Hematopoietic multipotent progenitor cell treated with erythropoietin and hydrocortisone succinate and interleukin-3 and kit ligand, for 6 days (in vitro differentiated cells): ENCODE measurements around the gene SOX6.
"Not testable (repeated sequence)": the region's sequence is repeated elsewhere in the genome, so short reads cannot be mapped to it uniquely, and the experiment has no call there.

Experiments
- DNase-seq: peaks from one replicate; pipeline ENCODE4 v3.0.0-alpha.2; 2015

The SOX6 gene

GRCh38 chr11:16182553-16182952 lies 173.8 kb downstream of the SOX6 start:
- DNase-seq, result no peak

GRCh38 chr11:16180868-16181267 lies 175.5 kb downstream of the SOX6 start:
- DNase-seq, result no peak

- no peak for DNase-seq
Measured at GRCh38 chr11:16179676-16180075, 176.7 kb downstream of the SOX6 start.

DNA sequence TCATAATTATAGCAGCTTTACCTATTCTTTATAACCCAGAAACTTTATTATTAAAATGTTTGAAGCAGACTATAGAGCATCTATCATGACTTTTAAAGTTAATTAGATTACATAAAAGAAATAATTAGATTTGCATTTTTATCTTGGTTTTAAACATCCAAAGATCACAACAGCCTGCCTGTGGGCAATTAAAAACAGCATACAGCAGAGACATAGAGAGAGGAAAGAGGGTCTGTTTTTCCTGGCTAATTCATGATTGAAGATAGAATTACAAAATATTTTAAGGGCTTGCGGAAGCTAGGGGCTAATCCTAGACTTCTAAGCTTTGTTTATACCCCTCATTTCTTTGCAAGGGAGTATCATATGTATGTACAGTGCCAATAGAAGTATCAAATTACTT lies 178.1 kb downstream of the SOX6 start:
- no peak for DNase-seq

- no peak for DNase-seq
Measured at GRCh38 chr11:16177688-16178087, 178.7 kb downstream of the SOX6 start.

DNA sequence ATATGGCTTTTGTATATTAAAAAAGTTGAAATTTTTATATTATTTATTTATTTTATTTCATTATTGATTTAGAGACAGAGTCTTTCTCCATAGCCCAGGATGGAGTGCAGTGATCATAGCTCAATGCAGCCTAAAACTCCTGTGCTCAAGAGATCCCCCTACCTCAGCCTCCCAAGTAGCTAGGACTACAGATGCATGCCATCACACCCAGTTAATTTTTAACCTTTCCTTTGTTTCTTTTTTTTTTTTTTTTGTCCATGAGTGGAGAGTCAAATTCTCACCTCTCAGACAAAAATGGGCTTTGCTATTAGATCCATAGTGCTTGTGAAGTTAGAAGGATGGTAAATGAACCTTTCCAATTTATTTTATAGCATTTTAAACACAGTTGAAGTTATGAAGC lies 182.5 kb downstream of the SOX6 start:
- no peak for DNase-seq

GRCh38 chr11:16171882-16172281 lies 184.5 kb downstream of the SOX6 start:
- no peak for DNase-seq

DNA sequence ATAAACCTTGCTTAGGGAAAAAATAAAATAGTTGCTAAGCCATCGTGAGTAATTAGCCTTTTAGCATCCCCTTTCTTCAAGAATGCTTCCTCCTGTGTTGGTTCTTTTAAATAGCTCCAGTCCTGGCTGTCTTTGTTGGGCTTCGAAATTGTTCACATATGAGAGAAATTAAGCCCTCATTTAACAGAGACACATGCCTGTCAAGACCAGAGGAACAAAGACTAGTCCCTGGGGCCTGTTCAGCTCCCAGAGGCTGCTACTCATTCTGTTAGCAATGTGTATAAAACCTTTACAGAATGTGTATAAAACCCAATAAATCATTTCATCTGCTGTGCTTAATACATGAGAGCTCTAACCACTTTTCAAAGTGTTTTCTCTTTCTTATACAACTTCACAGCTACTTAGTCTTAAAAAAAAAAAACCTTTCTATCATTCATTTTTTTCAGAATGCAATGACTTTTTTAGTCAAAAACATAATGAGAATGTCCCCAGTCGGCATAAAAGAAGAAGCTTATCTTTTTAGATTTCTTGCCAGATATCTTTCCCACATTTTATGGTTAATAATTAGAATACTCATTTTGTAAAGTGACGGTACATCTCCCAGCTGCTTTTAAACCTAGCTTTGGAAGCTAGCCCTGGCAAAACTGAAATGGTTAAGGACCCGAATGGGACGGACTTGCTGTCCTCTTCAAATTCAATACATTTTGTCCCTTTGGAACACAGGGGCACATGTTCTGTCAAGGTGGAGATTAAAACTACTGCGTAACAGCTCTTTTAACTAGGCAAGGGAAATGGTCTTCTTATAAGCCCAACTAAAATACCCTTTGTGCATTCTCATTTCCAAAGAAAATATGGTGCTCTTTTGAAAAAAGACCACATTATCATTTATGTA lies 186.1 kb downstream of the SOX6 start:
- no peak for DNase-seq

- DNase-seq, result no peak
Measured at GRCh38 chr11:16169541-16169940, 186.8 kb downstream of the SOX6 start.

DNA sequence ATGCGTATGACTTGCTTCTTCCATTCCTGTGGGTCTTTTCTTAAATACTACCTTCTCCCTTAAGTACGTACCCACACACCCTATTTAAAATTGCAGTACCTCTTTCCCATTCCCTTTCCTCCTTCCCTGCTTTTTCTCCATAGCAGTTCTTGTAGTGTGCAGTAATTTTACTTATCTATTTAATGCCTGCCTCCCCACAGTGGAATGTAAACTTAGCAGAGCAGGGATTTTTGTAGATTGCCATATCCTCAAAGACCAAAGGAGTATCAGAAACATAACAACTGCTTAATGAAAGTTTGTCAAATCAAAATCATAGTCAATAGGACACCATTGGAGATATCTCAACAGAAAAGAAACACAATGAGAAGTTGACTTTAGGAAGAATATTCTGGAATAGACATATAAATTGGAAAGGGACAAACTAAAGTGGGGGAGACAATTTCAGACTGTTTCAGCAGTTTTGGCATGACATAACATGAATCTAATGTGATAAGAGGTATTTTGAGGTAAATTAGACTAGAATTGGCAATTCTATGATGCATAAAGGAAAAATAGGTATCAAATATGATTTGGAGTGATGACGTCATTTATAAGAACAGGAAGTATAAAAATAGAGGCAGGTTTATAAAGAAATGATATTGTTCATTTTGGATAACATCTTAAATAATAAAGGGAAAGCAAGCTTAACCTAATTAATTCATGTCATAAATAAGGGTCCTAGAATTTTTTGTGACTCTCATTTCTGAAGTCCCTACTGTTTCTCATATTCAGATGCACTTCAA lies 188.4 kb downstream of the SOX6 start:
- no peak for DNase-seq

DNA sequence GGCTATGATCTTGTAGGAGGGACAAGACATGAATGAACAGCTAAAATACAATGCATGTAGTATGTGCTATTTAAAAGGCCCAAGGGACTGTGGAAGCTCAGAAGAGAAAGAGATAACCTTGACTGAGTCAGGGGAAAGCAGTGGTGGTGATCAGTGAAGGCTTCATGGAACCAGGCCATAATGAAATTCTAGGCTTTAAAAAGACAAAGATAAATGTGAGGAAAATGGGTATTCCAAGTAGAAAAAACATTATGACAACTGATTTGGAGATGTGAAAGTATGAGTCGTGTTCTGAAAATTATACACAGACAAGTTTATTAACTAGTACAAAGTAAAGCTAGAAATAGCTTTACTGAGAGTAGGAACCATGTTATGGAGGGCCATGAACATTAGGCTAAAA lies 189.8 kb downstream of the SOX6 start:
- no peak for DNase-seq

DNA sequence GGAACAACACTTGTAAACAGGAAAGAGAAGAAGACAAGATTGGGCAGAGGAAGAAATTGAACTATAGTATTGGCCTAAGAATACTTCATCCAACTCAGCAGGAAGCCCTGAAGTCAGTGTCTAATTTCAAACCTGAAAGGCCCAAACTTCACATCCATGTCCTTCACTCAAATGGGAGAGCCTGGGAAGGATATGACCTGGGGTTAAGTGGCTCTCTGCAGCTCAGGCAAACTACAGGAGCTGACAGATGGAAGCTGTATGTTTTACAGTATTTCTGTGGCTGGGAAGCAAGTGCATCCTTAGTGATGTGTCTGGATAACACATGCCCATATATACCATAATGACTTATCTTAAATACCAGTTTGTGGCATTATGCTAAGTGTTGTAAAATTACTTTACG lies 196.2 kb downstream of the SOX6 start:
- no peak for DNase-seq

DNA sequence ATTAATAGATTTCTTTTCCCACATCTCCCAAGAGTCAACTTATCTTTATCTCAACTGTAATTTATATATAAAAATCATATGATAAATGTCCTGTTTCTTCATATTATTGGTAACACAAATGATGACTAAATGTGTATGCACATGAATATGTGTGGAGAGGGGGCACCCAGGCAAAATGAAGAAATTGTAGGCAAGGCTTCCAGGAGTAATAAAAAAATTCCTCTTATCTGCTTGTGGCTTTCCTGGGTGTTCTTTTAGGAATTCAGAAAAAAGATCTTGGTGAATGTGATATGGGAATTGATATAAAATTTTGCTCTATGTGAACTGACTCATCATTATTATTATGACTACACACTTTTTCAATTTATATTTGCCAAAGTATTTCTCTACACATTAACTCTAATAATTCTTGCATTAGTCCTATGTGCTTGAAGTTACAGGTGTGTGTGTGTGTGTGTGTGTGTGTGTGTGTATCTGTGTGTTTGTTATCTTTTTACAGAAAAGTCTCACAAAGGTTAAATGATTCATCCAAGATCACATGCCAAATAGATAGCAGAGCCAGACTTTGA lies 197.8 kb downstream of the SOX6 start:
- no peak for DNase-seq

GRCh38 chr11:16157327-16157726 lies 199.0 kb downstream of the SOX6 start:
- DNase-seq, result no peak

DNA sequence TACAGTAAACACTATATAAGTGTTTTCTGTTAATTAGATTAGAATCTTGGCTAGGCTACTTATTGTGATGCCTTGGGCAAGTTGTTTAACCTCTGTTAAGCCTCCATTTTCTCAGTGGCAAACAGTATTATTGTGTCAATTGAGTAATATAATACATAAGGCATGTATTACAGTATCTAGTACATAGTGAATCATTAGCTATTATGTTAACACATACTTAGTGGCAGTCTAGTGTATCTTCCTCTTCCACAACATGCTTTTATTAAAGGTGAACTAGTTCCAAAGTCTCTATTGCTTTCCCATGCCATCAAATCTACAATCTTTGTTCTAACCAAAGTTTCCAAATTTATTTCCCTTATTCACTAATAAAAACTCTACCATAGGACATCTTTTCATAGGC lies 200.9 kb downstream of the SOX6 start:
- no peak for DNase-seq

DNA sequence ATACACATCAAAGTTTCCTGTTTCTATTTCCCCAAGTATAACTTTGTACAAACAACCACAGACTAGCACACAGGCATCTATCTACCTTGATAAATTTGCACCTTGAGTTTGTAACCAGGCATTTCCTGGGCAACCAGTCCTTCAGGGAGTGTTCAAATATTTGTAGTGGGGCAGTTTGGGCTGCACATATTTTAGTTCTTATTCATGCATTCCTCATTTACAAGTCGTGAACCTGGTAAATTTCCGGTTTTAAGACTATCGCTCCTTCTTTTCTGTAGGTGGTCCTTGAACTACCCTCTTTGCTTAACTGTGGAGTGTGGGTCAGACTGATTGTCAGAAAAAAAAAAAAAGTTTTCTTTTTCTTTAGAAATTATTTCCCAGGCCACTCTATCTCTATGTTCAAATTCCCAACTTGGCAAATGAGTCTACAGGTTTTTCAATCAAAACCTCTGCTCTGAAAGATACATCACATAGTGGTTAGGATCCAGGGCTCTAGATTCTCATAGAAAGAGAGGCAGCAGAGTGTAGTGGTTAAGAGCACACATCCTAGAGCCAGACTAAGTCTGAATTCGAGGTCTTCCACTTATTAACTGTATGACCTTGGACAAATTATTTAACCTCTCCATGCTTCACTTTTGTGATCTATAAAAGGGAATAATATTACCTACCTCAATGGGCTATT lies 201.5 kb downstream of the SOX6 start:
- DNase-seq, result no peak

DNA sequence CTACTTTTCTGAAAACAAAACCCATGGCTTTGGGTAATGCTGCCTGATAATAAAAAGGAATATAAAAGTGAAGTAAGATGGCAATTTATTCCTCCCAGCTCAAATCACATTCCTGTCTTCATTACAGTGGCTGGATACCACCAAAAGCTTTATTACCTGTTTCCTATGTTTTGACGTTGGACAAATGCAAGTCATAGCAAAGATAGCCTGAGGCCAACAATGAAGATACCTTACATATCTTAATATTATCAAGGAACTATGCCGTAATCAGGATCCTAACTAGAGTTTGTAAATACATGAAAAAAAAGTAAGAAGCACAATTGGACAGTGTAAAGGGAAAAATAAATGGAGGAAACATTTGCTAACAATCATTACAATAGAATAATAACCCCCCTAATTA lies 202.4 kb downstream of the SOX6 start:
- DNase-seq, result no peak

GRCh38 chr11:16151138-16151537 lies 205.2 kb downstream of the SOX6 start:
- no peak for DNase-seq

DNA sequence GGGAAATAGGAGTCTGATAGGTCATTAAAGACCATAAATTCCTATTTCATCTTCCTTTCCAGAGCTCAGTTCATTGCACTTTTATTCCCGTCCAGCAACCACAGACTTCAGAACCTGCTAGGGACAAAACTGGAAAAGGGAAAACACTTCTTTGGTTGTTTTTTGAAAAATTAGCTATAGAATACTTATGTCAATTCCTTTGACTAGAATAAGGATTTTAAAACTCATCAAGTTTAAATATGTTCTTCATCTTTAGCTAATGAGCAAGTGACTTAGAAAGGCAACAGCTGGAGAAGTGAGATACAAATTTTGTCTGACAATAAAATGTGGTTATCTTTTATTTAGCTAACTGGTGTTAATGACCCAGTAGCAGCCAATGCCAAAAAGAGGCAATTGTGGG lies 206.9 kb downstream of the SOX6 start:
- no peak for DNase-seq

GRCh38 chr11:16148301-16148931 lies 207.9 kb downstream of the SOX6 start:
- no peak for DNase-seq

GRCh38 chr11:16146980-16147379 lies 209.4 kb downstream of the SOX6 start:
- not testable (repeated sequence) for DNase-seq

GRCh38 chr11:16141614-16142013 lies 214.7 kb downstream of the SOX6 start:
- DNase-seq, result not testable (repeated sequence)

DNA sequence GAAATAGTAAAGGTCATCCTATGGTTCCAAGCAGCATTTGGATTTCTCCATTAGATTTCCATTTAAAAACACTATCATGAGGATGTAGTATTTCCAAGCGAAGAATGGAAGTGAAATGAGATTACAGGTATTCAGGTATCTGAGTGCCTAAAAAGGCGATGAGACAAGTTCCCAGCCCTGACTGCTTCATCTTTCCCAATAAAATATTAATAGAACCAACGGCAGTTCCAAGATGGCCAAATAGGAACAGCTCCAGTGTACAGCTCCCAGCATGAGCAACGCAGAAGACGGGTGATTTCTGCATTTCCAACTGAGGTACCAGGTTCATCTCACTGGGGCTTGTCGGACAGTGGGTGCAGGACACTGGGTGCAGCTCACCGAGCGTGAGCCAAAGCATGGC lies 215.2 kb downstream of the SOX6 start:
- not testable (repeated sequence) for DNase-seq
